Thymus (tissue), 11 donors: ENCODE results near the gene RPL22L1. TPM values are rescaled to one million over a fixed set of nuclear protein-coding genes. Genes with fewer than 3 reads are reported as not detected.
"Not testable (repeated sequence)": the region's sequence is repeated elsewhere in the genome, so short reads cannot be mapped to it uniquely, and the experiment has no call there.

Source experiments
- DNase-seq, 9 donors: peaks; one replicate each; pipeline ENCODE4 v3.0.0-alpha.2; 2013; ENCODE audit warnings: low spot score in 9 of 9, low read depth in 6 of 9, missing footprints in 1 of 9
- H3K27ac ChIP-seq, 2 donors: one replicate each; pipeline ENCODE4 v1.5.1; 2013; ENCODE audit warnings: control low read depth in 1 of 2, low read depth in 1 of 2, low read length in 1 of 2, mild to moderate bottlenecking in 1 of 2, moderate library complexity in 1 of 2
- H3K27me3 ChIP-seq, 2 donors: one replicate each; pipeline ENCODE4 v1.5.1; 2013; ENCODE audit warnings: low read length in 1 of 2; ENCODE audit not compliant: control insufficient read depth in 2 of 2, insufficient read depth in 1 of 2
- H3K36me3 ChIP-seq, 2 donors: one replicate each; pipeline ENCODE4 v1.5.1; 2013; ENCODE audit warnings: low read length in 1 of 2, mild to moderate bottlenecking in 1 of 2, moderate library complexity in 1 of 2; ENCODE audit not compliant: control insufficient read depth in 2 of 2, insufficient read depth in 2 of 2
- H3K4me1 ChIP-seq, 2 donors: one replicate each; pipeline ENCODE4 v1.5.1; 2013; ENCODE audit warnings: low read length in 2 of 2; ENCODE audit not compliant: control insufficient read depth in 2 of 2, insufficient read depth in 2 of 2
- H3K4me3 ChIP-seq, 2 donors: one replicate each; pipeline ENCODE4 v1.5.1; 2013; ENCODE audit warnings: low read length in 2 of 2, control low read depth in 1 of 2, mild to moderate bottlenecking in 1 of 2
- H3K9me3 ChIP-seq, 2 donors: one replicate each; pipeline ENCODE4 v1.5.1; 2013; ENCODE audit warnings: low read length in 1 of 2, mild to moderate bottlenecking in 1 of 2; ENCODE audit not compliant: control insufficient read depth in 2 of 2, insufficient read depth in 1 of 2
- WGBS: extraction: QIAGEN DNeasy Blood & Tissue Kit; methylation state at CpG from one replicate; pipeline ENCODE4 v1.1.7; 2013; 5-methylcytosine and 5-hydroxymethylcytosine counted together
- polyA plus RNA-seq: library from polyadenylated mRNA; stranded (reverse); fragments of 200-250 nt; gene quantifications from one replicate; pipeline ENCODE4 v1.2.3, GENCODE V29; 2013
- total RNA-seq: library from RNA; stranded (reverse); fragments of 120-200 nt; gene quantifications from one replicate; pipeline ENCODE4 v1.2.4, GENCODE V29; 2013
- donor health status: healthy.

The RPL22L1 gene
- total and polyA plus RNA-seq, 2 donors = 214 to 245 TPM

- no peak overlapping the region for H3K4me3 ChIP-seq
- 53% methylated on average over 9 of the region's 9 CpGs for WGBS
These were observed 40.3 kb downstream of the RPL22L1 start for GRCh38 chr3:170829546-170830272.

GRCh38 chr3:170826047-170826446 is 43.9 kb downstream of the RPL22L1 start:
- 93% methylated on average over 2 of the region's 2 CpGs for WGBS
- Histone ChIP-seq H3K4me3 (no peak overlapping the region), H3K4me1 (no peaks in the 10 kb centered on the region), H3K36me3 (no peaks in the 10 kb centered on the region), H3K9me3 (no peaks in the 10 kb centered on the region), H3K27me3 (no peaks in the 10 kb centered on the region), H3K27ac (no peak overlapping the region)
- DNase-seq = no peak

More at GRCh38 chr3:170829546-170830272, 40.3 kb downstream of the RPL22L1 start:
- Histone ChIP-seq H3K27me3 (no peaks in the 10 kb centered on the region), H3K4me1 (no peaks in the 10 kb centered on the region), H3K36me3 (no peaks in the 10 kb centered on the region), H3K9me3 (no peaks in the 10 kb centered on the region), H3K27ac (no peak overlapping the region)
- no peak for DNase-seq

- H3K36me3 ChIP-seq, H3K4me1 ChIP-seq, H3K27ac ChIP-seq, DNase-seq, H3K4me3 ChIP-seq, H3K27me3 ChIP-seq, H3K9me3 ChIP-seq: not testable (repeated sequence)
- over 99% methylated on average over 2 of the region's 2 CpGs for WGBS
These were observed 46.4 kb downstream of the RPL22L1 start for GRCh38 chr3:170823562-170823961.

- not testable (repeated sequence) for DNase-seq, H3K36me3 ChIP-seq, H3K27ac ChIP-seq, H3K4me1 ChIP-seq, H3K9me3 ChIP-seq, H3K27me3 ChIP-seq, H3K4me3 ChIP-seq
- 100% methylated on average over 1 of the region's 1 CpG for WGBS
These were observed 51.7 kb downstream of the RPL22L1 start for GRCh38 chr3:170818325-170818724.

GRCh38 chr3:170817471-170817870 is 52.5 kb downstream of the RPL22L1 start:
- not testable (repeated sequence) for H3K9me3 ChIP-seq, H3K27me3 ChIP-seq, H3K4me1 ChIP-seq, H3K36me3 ChIP-seq, DNase-seq, H3K27ac ChIP-seq, H3K4me3 ChIP-seq
- 96% methylated on average over 2 of the region's 2 CpGs for WGBS

- Histone ChIP-seq H3K9me3 (peaks cover 0 to 3% of the 10 kb centered on the region in 2 donors), H3K27me3 (no peaks in the 10 kb centered on the region)
- WGBS = 96% methylated on average over 2 of the region's 2 CpGs
These were observed 53.2 kb downstream of the RPL22L1 start for GRCh38 chr3:170816841-170817240.

GRCh38 chr3:170816341-170816740 is 53.7 kb downstream of the RPL22L1 start:
- no peak for DNase-seq
- 96% methylated on average over 2 of the region's 2 CpGs for WGBS
- H3K9me3 ChIP-seq = peaks cover 0 to 3% of the 10 kb centered on the region in 2 donors

More at GRCh38 chr3:170816841-170817240, 53.2 kb downstream of the RPL22L1 start:
- no peak overlapping the region for H3K27ac ChIP-seq
- no peaks in the 10 kb centered on the region for H3K36me3 ChIP-seq
- H3K4me3 ChIP-seq = no peak overlapping the region
- H3K4me1 ChIP-seq = no peaks in the 10 kb centered on the region
- DNase-seq = no peak

GRCh38 chr3:170815936-170816335 is 54.1 kb downstream of the RPL22L1 start:
- no peak for DNase-seq
- H3K27me3 ChIP-seq = no peaks in the 10 kb centered on the region
- H3K36me3 ChIP-seq = no peaks in the 10 kb centered on the region
- peaks cover 0 to 3% of the 10 kb centered on the region in 2 donors for H3K9me3 ChIP-seq
- no peak overlapping the region for H3K4me3 ChIP-seq
- no peak overlapping the region for H3K27ac ChIP-seq
- H3K4me1 ChIP-seq = no peaks in the 10 kb centered on the region
- WGBS = 96% methylated on average over 3 of the region's 3 CpGs

More at GRCh38 chr3:170816341-170816740, 53.7 kb downstream of the RPL22L1 start:
- H3K4me1 ChIP-seq = no peaks in the 10 kb centered on the region
- H3K4me3 ChIP-seq = no peak overlapping the region
- no peak overlapping the region for H3K27ac ChIP-seq
- H3K27me3 ChIP-seq = no peaks in the 10 kb centered on the region
- H3K36me3 ChIP-seq = no peaks in the 10 kb centered on the region

- Histone ChIP-seq H3K9me3 (peaks cover 0 to 3% of the 10 kb centered on the region in 2 donors), H3K4me1 (no peaks in the 10 kb centered on the region), H3K36me3 (no peaks in the 10 kb centered on the region), H3K27me3 (no peaks in the 10 kb centered on the region), H3K4me3 (no peak overlapping the region), H3K27ac (no peak overlapping the region)
- WGBS = 89% methylated on average over 8 of the region's 8 CpGs
- no peak for DNase-seq
These were observed 54.7 kb downstream of the RPL22L1 start for GRCh38 chr3:170815340-170815739.
